COLO829 (cell line): Measurements from ENCODE around the gene ZBTB7C.
"Not testable (repeated sequence)": the region's sequence is repeated elsewhere in the genome, so short reads cannot be mapped to it uniquely, and the experiment has no call there.

ENCODE experiments used
- DNase-seq: peaks from one replicate; pipeline ENCODE4 v3.0.0; 2012; ENCODE audit warnings: low spot score

Gene ZBTB7C

GRCh38 chr18:48408727-48409590 is at the start of gene ZBTB7C:
Gene ZBTB7C (minus strand): TSS chr18:48409383.
- no peak for DNase-seq

GRCh38 chr18:48456838-48457237 is 47.7 kb upstream of the ZBTB7C start:
- no peak for DNase-seq

DNA sequence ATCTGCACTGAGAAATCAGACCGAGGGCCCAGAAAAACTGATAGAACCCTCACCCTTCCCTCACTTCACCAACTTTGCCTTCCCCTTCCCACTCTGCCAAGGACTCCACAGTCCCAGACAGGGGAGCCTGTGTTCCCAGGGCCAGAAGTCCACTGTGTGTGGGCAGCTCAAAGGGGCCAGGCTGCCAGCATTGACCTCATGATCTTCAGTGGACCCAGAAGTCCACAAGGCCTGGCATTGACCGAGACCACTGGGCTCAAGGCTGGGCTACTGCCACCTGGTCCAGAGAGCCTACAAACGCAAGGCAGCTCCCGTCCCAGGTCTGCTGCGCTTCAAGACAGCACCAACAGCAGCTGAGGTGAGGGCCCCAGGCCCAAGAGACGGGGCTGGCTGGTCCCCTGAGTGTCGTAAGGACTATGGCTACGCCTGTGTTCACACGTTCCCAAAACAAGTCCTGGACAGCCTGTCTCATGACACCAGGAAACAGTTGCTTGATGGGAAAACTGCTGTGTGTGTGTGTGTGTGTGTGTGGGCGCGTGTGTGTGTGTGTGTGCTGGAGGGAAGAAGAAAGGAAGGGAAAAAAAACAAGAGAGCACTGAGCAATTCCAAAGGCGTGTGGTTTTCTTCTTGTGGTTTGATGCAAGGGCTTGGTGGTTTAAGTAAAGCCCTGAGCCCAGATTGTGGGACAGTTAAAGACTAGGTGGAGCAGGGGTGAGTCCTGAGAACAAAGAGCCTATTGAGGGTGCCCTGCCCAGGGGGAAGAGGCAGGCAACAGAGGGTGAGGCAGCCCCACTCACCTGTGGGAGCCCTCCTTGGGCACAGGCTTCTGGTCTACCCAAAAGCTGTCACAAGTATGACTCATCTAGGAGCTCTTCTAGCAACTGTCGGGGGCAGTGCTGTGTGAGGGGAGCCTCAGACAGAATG is 46.6 kb upstream of the ZBTB7C start:
- DNase-seq: peak; percentile 57

DNA sequence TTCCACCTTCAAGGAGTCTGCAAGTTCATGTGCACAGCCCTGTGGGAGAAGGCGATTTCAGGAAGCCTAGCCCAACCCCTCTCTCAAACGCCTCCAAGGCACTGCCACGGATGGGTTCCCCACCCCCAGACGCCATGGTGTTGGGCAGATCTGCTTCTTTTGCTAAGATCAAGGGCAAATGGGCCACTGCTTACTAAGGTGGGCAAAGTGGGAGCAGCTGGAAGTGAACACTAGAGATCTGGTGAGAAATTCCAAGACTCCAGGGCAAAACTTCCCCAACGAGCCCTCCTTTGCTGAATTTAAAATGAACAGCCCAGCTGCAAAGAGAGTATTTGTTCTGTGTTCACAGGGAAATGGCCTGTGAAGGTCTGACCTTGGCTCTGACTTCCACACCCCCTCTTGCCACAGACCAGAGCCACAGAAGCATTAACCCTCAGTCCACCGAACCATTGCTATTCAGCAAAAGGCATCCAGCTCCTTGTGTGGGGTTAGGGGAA is 45.1 kb upstream of the ZBTB7C start:
- DNase-seq: no peak

- no peak for DNase-seq
Measured at GRCh38 chr18:48453330-48454066, 44.3 kb upstream of the ZBTB7C start.

- no peak for DNase-seq
Measured at GRCh38 chr18:48452861-48453323, 43.7 kb upstream of the ZBTB7C start.

- no peak for DNase-seq
Measured at GRCh38 chr18:48450685-48451084, 41.5 kb upstream of the ZBTB7C start.

DNA sequence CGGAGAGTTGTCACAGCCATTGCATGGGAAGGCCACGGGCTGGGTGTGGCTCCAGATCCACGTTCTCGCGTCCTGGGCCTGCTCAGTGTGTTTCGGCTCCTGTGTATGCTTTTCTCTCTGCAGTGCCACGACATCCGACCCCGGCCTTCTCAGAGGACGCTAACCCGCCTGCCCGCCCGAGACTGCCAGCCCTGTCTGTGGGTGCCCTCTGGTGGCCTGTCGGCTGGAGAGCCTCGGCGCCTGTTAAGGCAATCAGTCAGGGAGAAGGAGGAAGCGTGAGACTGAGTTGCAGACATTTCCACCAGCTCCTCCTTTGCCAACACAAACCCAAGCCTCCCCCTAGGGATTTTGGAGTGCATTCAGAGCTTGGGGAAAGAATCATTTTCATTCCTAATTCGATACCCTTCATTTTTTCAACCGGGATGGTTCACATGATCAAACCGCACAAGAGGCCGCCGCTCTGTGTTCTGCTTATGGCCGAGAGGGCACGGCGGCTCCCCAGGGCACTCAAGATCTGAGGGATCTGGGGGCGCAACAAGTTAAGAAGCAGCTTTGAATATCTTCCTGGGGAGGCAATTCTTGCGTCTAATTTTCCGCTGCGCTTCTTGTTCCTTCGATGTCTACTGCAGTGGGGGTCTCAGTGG is 37.5 kb upstream of the ZBTB7C start:
- DNase-seq: peak; percentile 70

DNA sequence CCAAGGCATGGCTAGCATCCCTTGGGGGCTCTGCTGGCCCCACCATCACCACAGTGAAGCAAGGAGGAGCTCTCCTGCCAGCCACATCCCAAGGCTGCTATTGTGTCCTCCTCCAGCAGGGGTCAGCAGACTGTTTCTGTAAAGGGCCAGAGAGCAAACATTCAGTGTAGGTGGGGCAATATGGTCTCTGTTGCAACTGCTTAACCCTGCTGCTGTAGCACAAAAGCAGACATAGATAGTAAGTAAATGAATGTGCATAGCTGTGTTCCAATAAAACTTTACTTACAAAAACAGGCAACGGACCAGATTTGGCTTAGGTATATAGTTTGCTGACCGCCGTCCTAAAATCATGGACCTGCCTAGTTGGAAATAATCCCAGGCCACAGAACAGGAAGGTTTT is 36.4 kb upstream of the ZBTB7C start:
- DNase-seq: peak; percentile 60

GRCh38 chr18:48442761-48443160 is 33.6 kb upstream of the ZBTB7C start:
- no peak for DNase-seq

GRCh38 chr18:48441405-48441881 is 32.3 kb upstream of the ZBTB7C start:
- DNase-seq: no peak

GRCh38 chr18:48440924-48441323 is 31.7 kb upstream of the ZBTB7C start:
- no peak for DNase-seq

- DNase-seq: no peak
Measured at GRCh38 chr18:48436907-48437306, 27.7 kb upstream of the ZBTB7C start.

- DNase-seq: not testable (repeated sequence)
Measured at GRCh38 chr18:48434382-48434781, 25.2 kb upstream of the ZBTB7C start.

- DNase-seq: no peak
Measured at GRCh38 chr18:48433541-48433940, 24.4 kb upstream of the ZBTB7C start.

GRCh38 chr18:48430150-48430549 is 21.0 kb upstream of the ZBTB7C start:
- no peak for DNase-seq

DNA sequence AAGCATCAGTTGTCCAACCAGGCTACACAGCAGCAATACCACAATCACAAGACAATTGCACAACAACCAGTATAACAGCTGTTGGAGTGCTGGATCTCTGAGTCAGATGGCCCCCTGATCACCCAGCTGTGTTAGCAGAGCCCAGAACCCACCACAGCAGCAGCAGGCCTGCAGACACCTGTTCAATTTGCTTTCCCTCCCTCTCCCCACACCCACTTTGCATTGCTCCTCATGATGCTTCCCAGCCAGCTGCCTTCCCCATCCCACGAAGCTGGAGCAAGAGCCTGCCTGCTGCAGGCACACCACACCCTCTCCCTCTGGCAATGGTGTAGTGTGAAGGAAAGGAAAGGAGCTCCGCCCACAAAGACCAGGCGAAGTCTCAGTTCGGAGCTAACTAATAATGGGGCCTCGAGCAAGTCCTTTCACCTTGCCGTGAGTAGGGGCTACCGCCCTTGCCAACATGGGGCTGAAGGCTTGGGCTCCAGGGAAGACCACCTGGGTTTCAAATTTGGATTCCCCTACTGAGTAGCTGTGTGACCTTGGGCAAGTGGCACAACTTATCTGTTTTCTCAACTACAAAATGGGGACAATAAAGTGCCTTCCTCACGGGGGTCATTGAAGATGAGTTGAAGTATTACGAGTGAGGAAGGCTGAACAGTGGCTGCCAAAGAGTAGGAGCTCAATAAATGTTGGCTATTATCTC is 19.4 kb upstream of the ZBTB7C start:
- DNase-seq: no peak

DNA sequence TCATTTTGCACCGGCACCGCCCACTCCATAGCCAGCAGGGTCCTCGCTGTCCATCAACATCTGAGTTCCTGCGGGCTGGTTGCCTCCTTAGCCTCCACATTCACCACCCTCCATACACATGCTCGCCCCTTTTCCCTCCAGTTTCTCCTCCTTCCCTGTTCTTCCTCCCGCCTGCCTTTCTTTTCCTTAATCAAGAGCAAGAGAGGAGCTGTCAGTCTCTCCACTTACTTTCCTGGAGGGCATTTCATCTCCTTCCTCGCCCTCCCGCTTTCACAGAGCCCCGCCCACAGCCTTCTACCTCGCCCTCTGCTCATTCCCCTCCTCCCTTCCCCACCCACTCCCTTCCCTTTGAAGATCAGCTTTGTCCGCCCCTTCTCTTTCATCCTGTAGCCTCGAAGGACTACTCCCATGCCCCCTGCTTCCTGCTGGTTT is 13.8 kb upstream of the ZBTB7C start:
- DNase-seq: no peak

- no peak for DNase-seq
Measured at GRCh38 chr18:48419277-48420022, 10.3 kb upstream of the ZBTB7C start.
